NCI-H1436 treated with DMSO at 0.1 percent for 48 hours (cell line): ENCODE results near the gene PTTG2.
"Not testable (repeated sequence)": the region's sequence is repeated elsewhere in the genome, so short reads cannot be mapped to it uniquely, and the experiment has no call there.

Experiments
- DNase-seq: peaks from one replicate; lab custom pipeline; 2025; lab: John Stamatoyannopoulos, UW

The PTTG2 gene

GRCh38 chr4:37956941-37957340 is 3.3 kb upstream of the PTTG2 start:
- no peak for DNase-seq

- DNase-seq, result no peak
Observed at GRCh38 chr4:37958932-37959331, 1.3 kb upstream of the PTTG2 start.

- no peak for DNase-seq
Observed at GRCh38 chr4:37960679-37961450, 667 bp downstream of the PTTG2 start.

- no peak for DNase-seq
Observed at GRCh38 chr4:37964734-37965457, 4.7 kb downstream of the PTTG2 start.

- no peak for DNase-seq
Observed at GRCh38 chr4:37966044-37966443, 5.8 kb downstream of the PTTG2 start.

- DNase-seq, result no peak
Observed at GRCh38 chr4:37967736-37968135, 7.5 kb downstream of the PTTG2 start.

GRCh38 chr4:37968747-37969146 is 8.5 kb downstream of the PTTG2 start:
- no peak for DNase-seq

- DNase-seq, result no peak
Observed at GRCh38 chr4:37970702-37971101, 10.5 kb downstream of the PTTG2 start.

GRCh38 chr4:37971202-37971601 is 11.0 kb downstream of the PTTG2 start:
- DNase-seq, result no peak

- no peak for DNase-seq
Observed at GRCh38 chr4:37973441-37973840, 13.2 kb downstream of the PTTG2 start.

GRCh38 chr4:37975321-37975822 is 15.2 kb downstream of the PTTG2 start:
- DNase-seq, result not testable (repeated sequence)

- no peak for DNase-seq
Observed at GRCh38 chr4:37976507-37976906, 16.3 kb downstream of the PTTG2 start.

- no peak for DNase-seq
Observed at GRCh38 chr4:37976991-37977470, 16.8 kb downstream of the PTTG2 start.

- DNase-seq, result no peak
Observed at GRCh38 chr4:37977471-37978247, 17.5 kb downstream of the PTTG2 start.

- no peak for DNase-seq
Observed at GRCh38 chr4:37978248-37978924, 18.2 kb downstream of the PTTG2 start.

- no peak for DNase-seq
Observed at GRCh38 chr4:37980246-37980645, 20.0 kb downstream of the PTTG2 start.

- DNase-seq, result no peak
Observed at GRCh38 chr4:37981425-37981824, 21.2 kb downstream of the PTTG2 start.

GRCh38 chr4:37981844-37982720 is 21.9 kb downstream of the PTTG2 start:
- no peak for DNase-seq

GRCh38 chr4:37982736-37983135 is 22.5 kb downstream of the PTTG2 start:
- no peak for DNase-seq

GRCh38 chr4:37983951-37984350 is 23.8 kb downstream of the PTTG2 start:
- DNase-seq, result no peak
